Measurements from ENCODE around the gene INCENP.

Gene INCENP

GRCh38 chr11:62144641-62145255, 20.9 kb downstream of the INCENP start:
- no peaks in the 10 kb centered on the region for H3K9me3 ChIP-seq (ENCODE audit: control insufficient read depth in 1 of 2, low read length in 2 of 2)
- H3K4me1 ChIP-seq (ENCODE audit: control insufficient read depth in 1 of 2, insufficient read depth in 2 of 2, low read length in 2 of 2): no peaks in the 10 kb centered on the region
- H3K36me3 ChIP-seq (ENCODE audit: control insufficient read depth in 1 of 2, insufficient read depth in 2 of 2, low read length in 2 of 2): peaks cover 12 to 88% of the 10 kb centered on the region in 2 donors
- H3K27me3 ChIP-seq (ENCODE audit: low read depth, low read length): no peaks in the 10 kb centered on the region
- H3K4me3 ChIP-seq (ENCODE audit: low read depth in 1 of 2, low read length in 2 of 2): no peak overlapping the region
- no peak overlapping the region for H3K27ac ChIP-seq (ENCODE audit: low read length)

GRCh38 chr11:62145261-62145871, 21.6 kb downstream of the INCENP start:
- no peak overlapping the region for H3K4me3 ChIP-seq (ENCODE audit: low read depth in 1 of 2, low read length in 2 of 2)
- peaks cover 15 to 89% of the 10 kb centered on the region in 2 donors for H3K36me3 ChIP-seq (ENCODE audit: control insufficient read depth in 1 of 2, insufficient read depth in 2 of 2, low read length in 2 of 2)
- no peaks in the 10 kb centered on the region for H3K9me3 ChIP-seq (ENCODE audit: control insufficient read depth in 1 of 2, low read length in 2 of 2)
- H3K4me1 ChIP-seq (ENCODE audit: control insufficient read depth in 1 of 2, insufficient read depth in 2 of 2, low read length in 2 of 2): no peaks in the 10 kb centered on the region
- H3K27ac ChIP-seq (ENCODE audit: low read length): no peak overlapping the region
- H3K27me3 ChIP-seq (ENCODE audit: low read depth, low read length): no peaks in the 10 kb centered on the region

GRCh38 chr11:62146476-62147200, 22.8 kb downstream of the INCENP start:
- Histone ChIP-seq H3K9me3 (ENCODE audit: control insufficient read depth in 1 of 2, low read length in 2 of 2) (no peaks in the 10 kb centered on the region), H3K27ac (ENCODE audit: low read length) (no peak overlapping the region), H3K36me3 (ENCODE audit: control insufficient read depth in 1 of 2, insufficient read depth in 2 of 2, low read length in 2 of 2) (peaks cover 18 to 89% of the 10 kb centered on the region in 2 donors), H3K4me3 (ENCODE audit: low read depth in 1 of 2, low read length in 2 of 2) (no peak overlapping the region), H3K4me1 (ENCODE audit: control insufficient read depth in 1 of 2, insufficient read depth in 2 of 2, low read length in 2 of 2) (no peaks in the 10 kb centered on the region), H3K27me3 (ENCODE audit: low read depth, low read length) (no peaks in the 10 kb centered on the region)

GRCh38 chr11:62147545-62147944, 23.7 kb downstream of the INCENP start:
- Histone ChIP-seq H3K36me3 (ENCODE audit: control insufficient read depth in 1 of 2, insufficient read depth in 2 of 2, low read length in 2 of 2) (peaks cover 18 to 88% of the 10 kb centered on the region in 2 donors), H3K9me3 (ENCODE audit: control insufficient read depth in 1 of 2, low read length in 2 of 2) (no peaks in the 10 kb centered on the region), H3K4me3 (ENCODE audit: low read depth in 1 of 2, low read length in 2 of 2) (no peak overlapping the region), H3K27ac (ENCODE audit: low read length) (no peak overlapping the region), H3K27me3 (ENCODE audit: low read depth, low read length) (no peaks in the 10 kb centered on the region), H3K4me1 (ENCODE audit: control insufficient read depth in 1 of 2, insufficient read depth in 2 of 2, low read length in 2 of 2) (no peaks in the 10 kb centered on the region)

GRCh38 chr11:62148271-62148980, 24.6 kb downstream of the INCENP start:
- H3K9me3 ChIP-seq (ENCODE audit: control insufficient read depth in 1 of 2, low read length in 2 of 2): no peaks in the 10 kb centered on the region
- H3K4me3 ChIP-seq (ENCODE audit: low read depth in 1 of 2, low read length in 2 of 2): no peak overlapping the region
- H3K27me3 ChIP-seq (ENCODE audit: low read depth, low read length): no peaks in the 10 kb centered on the region
- H3K27ac ChIP-seq (ENCODE audit: low read length): no peak overlapping the region
- no peaks in the 10 kb centered on the region for H3K4me1 ChIP-seq (ENCODE audit: control insufficient read depth in 1 of 2, insufficient read depth in 2 of 2, low read length in 2 of 2)
- peaks cover 16 to 89% of the 10 kb centered on the region in 2 donors for H3K36me3 ChIP-seq (ENCODE audit: control insufficient read depth in 1 of 2, insufficient read depth in 2 of 2, low read length in 2 of 2)

- no peaks in the 10 kb centered on the region for H3K4me1 ChIP-seq (ENCODE audit: control insufficient read depth in 1 of 2, insufficient read depth in 2 of 2, low read length in 2 of 2)
- no peak overlapping the region for H3K4me3 ChIP-seq (ENCODE audit: low read depth in 1 of 2, low read length in 2 of 2)
- H3K27me3 ChIP-seq (ENCODE audit: low read depth, low read length): no peaks in the 10 kb centered on the region
- peaks cover 12 to 78% of the 10 kb centered on the region in 2 donors for H3K36me3 ChIP-seq (ENCODE audit: control insufficient read depth in 1 of 2, insufficient read depth in 2 of 2, low read length in 2 of 2)
- no peak overlapping the region for H3K27ac ChIP-seq (ENCODE audit: low read length)
- H3K9me3 ChIP-seq (ENCODE audit: control insufficient read depth in 1 of 2, low read length in 2 of 2): no peaks in the 10 kb centered on the region
Observed at GRCh38 chr11:62149986-62150886, 26.4 kb downstream of the INCENP start.

- H3K27ac ChIP-seq (ENCODE audit: low read length): no peak overlapping the region
- no peak overlapping the region for H3K4me3 ChIP-seq (ENCODE audit: low read depth in 1 of 2, low read length in 2 of 2)
- no peaks in the 10 kb centered on the region for H3K27me3 ChIP-seq (ENCODE audit: low read depth, low read length)
- no peaks in the 10 kb centered on the region for H3K4me1 ChIP-seq (ENCODE audit: control insufficient read depth in 1 of 2, insufficient read depth in 2 of 2, low read length in 2 of 2)
- peaks cover 12 to 70% of the 10 kb centered on the region in 2 donors for H3K36me3 ChIP-seq (ENCODE audit: control insufficient read depth in 1 of 2, insufficient read depth in 2 of 2, low read length in 2 of 2)
- no peaks in the 10 kb centered on the region for H3K9me3 ChIP-seq (ENCODE audit: control insufficient read depth in 1 of 2, low read length in 2 of 2)
Observed at GRCh38 chr11:62150887-62151736, 27.3 kb downstream of the INCENP start.

- no peaks in the 10 kb centered on the region for H3K27me3 ChIP-seq (ENCODE audit: low read depth, low read length)
- no peaks in the 10 kb centered on the region for H3K9me3 ChIP-seq (ENCODE audit: control insufficient read depth in 1 of 2, low read length in 2 of 2)
- H3K36me3 ChIP-seq (ENCODE audit: control insufficient read depth in 1 of 2, insufficient read depth in 2 of 2, low read length in 2 of 2): peaks cover 12 to 64% of the 10 kb centered on the region in 2 donors
- no peak overlapping the region for H3K4me3 ChIP-seq (ENCODE audit: low read depth in 1 of 2, low read length in 2 of 2)
- H3K4me1 ChIP-seq (ENCODE audit: control insufficient read depth in 1 of 2, insufficient read depth in 2 of 2, low read length in 2 of 2): no peaks in the 10 kb centered on the region
- no peak overlapping the region for H3K27ac ChIP-seq (ENCODE audit: low read length)
Observed at GRCh38 chr11:62151737-62152102, 27.9 kb downstream of the INCENP start.

GRCh38 chr11:62152245-62153086, 28.7 kb downstream of the INCENP start:
- Histone ChIP-seq H3K27me3 (ENCODE audit: low read depth, low read length) (no peaks in the 10 kb centered on the region), H3K36me3 (ENCODE audit: control insufficient read depth in 1 of 2, insufficient read depth in 2 of 2, low read length in 2 of 2) (peaks cover 12 to 56% of the 10 kb centered on the region in 2 donors), H3K9me3 (ENCODE audit: control insufficient read depth in 1 of 2, low read length in 2 of 2) (no peaks in the 10 kb centered on the region), H3K27ac (ENCODE audit: low read length) (no peak overlapping the region), H3K4me1 (ENCODE audit: control insufficient read depth in 1 of 2, insufficient read depth in 2 of 2, low read length in 2 of 2) (no peaks in the 10 kb centered on the region), H3K4me3 (ENCODE audit: low read depth in 1 of 2, low read length in 2 of 2) (no peak overlapping the region)

All from muscle layer of duodenum (tissue), 2 donors.